Ureter (tissue), 1 donor: Measurements from ENCODE around the gene ELMO1. TPM values are rescaled to one million over a fixed set of nuclear protein-coding genes. Genes with fewer than 3 reads are reported as not detected.

ENCODE experiments used
- DNase-seq: peaks from one replicate; pipeline ENCODE4 v3.0.0-alpha.2; 2020; ENCODE audit warnings: low spot score
- total RNA-seq: library from RNA; stranded (reverse); gene quantifications from one replicate; pipeline ENCODE4 v1.2.4, GENCODE V29; 2023
- donor health status: DM: yes; HTN: yes; CAD: no.

ELMO1 gene
- total RNA-seq, 1 donor from 2014 or later: 51.9 TPM

DNA sequence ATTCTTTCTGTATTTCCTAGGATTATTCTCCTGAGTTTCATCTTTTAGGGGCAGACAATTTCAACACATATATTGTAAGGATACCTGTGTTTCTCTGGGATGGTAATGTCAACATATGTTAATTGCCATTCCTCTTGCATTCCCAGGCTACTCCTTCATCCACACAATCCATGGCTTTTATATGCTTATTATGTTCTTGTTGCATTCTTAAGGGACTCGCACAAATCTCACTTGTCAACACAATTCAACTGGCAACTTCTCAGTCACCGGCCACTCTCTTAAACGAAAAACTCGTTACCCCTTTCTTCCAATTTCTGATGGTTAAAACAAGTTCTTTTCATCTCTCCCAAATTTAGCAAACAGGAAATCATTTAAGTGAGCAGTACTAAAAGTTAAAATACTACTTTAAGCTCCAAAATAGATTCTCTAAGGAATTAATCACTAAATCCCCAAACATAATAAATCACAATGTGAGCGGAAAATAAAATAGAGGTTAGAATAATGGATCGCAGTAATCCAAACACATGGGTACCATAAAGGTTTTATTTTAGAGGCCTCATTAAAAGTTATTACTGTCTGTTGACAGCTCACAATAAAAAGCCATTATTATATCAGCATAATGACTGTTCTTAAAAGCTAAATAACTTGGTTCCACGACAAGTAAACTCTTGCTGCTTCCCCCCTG, 223.2 kb downstream of the ELMO1 start:
- DNase-seq: no peak

DNA sequence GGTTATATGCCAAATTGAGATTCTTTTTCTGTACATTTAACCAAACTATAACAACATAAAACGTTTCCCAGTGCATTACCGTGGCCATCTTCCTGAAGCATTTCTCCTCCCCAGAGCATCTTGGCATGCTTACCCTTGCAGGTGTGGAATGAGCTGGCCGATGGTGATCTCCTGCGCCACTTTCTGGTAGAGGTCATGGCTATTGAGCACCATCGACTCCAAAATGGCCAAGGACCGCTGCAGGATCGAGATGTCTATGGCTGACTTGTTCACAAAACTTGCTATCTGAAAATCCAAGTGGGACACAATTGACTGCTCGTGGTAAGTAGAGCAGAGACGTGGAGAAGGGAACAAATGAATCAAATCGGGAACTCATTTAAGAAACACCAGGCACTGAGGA, 223.9 kb downstream of the ELMO1 start:
- DNase-seq: no peak

DNA sequence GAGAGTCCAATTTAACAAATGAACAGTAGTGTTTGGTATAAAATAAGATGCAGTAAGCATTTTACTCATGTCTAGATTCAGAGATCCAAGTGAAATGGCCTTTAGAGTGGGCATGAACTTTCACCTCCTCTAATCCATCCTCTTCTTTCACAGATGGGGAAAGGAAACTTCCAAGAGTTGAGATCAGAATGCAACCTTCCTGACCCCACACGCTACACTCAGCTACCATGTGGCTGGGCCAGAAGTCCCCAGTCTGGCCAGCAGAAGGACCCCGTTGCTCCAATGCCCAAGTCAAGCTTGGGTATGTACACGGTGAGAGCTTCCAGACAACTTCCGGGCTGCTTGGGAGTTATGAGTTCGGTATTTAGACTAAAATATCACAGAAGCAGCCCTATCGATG, 228.0 kb downstream of the ELMO1 start:
- no peak for DNase-seq

DNA sequence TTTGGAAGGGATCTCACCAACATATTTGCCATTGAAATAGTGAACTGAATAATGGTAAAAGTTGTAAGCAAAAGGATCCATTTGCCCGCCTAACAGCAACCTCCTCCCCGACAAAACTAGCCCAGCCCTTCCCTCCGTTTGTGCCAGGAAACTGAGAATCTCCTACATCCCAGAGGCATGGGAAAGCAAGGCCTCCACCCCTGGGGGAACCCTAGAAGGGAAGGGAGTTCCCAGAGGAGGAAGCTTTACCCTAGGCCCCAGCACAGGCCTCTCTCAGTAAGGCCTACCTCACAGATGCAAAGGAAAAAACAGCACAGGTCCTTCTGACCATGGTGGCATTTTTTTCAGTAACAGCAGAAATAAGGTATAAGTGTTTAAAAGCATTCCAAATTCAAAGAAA, 229.7 kb downstream of the ELMO1 start:
- DNase-seq: no peak

DNA sequence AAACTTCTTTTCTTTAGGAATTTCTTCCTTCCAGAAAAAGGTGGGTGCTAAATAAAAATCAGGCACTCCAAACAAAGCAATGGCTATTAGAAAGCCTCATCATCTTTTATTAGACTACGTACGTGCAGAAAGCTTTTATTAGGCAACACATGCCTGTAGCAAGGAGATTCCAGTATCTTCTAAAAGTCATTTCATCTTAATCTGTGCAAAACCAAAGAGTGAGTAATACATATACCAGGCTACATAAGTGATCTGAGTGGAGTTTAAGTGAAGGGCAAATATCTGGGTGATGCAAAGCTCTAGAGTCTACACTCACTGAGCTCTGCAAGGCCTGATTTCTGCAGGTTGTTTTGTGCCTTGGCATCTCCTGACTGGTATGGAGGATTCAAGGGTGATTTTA, 231.7 kb downstream of the ELMO1 start:
- DNase-seq: no peak

DNA sequence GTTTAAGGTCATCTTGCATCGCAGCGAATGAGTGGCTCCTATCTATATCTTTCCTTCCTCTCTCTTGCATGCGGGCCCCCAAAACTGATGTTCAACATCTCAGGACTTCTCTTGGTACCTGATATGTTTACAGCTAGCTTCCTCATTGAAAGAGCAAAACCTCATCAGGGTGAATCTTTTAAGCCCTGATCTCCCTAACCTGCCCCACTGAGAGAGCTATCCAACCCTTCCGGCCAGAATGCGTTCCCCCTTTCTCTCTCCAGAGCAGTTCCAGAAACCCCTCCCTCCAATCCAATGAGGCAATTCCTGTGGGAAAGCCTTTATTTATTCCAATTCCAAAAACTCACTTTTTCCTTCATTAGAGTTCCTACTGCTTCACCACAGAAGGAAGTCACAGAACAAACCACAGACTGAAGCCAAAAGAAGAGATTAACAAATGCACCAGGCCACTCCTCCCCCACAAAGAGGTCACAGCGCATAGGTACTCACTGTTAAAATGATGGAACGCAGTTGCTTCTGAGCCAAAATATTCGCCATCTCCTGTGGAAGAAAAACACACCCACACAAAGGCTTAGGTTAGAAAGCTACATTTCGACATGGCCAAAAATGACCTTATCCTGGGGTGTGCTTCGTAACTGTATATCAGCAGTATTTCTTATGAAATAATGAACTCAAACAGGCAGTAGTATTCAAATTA, 232.4 kb downstream of the ELMO1 start:
- DNase-seq: no peak

DNA sequence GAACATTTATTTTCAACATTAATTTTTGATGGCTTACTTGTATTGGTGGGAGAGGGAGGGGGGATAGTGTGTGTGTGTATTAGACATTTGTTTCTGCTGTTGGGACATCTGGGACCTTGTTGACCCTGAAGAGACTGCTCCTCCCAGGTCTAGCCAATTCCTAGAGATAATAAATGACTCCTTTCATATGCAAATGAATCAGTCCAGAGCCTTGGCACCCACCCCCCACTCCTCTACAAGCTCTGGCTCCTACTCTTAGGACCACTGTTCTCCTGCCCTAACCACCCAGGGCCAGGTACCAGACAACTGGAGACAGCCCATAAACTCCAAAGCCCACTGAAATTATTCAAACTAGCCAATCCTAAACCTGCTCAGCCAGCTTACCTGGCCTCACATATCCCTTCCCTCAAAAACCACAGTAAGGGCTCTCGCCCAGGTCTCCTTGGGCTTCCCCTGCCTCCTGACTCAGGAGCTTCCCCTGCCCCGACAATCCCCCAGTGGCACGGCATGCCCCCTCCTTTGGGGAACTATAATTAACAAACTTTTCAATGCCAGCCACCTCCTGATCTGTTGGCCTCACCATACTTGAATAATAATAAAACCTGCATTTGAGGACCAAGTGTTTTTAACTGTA, 233.3 kb downstream of the ELMO1 start:
- DNase-seq: no peak

DNA sequence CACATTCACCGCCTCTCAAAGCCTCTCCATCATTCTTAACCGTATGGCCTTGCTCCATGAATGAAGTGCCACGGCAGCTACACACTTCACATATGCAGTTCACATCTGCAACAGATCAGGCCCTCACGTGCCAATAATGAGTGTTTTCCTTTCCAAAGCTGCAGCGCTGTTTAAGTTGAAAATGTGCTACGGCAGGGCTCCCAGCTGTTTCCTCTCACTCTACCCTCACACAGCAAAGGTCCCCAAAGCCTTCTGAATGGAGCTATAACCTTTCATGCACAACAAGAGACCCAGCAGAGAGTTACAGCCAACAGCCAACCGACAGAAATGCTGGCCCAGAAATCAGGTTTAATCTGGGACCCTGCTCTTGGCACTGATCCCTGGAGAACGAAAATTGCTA, 236.1 kb downstream of the ELMO1 start:
- no peak for DNase-seq

DNA sequence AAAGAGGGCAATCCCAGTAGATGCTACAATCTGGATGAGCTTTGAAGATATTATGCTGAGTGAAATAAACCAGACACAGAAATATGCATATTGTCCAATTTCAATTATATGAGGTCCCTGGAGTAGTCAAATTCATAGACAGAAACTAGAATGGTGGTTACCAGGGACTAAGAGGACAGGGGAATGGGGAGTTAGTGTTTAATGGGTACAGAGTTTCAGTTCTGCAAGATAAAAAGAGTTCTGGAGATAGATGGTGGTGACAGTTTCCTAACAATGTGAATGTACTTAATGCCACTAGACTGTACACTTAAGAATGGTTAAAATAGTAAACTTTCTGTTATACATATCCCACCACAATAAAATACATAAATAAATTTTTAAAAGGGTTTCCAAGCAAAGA, 236.6 kb downstream of the ELMO1 start:
- DNase-seq: no peak

DNA sequence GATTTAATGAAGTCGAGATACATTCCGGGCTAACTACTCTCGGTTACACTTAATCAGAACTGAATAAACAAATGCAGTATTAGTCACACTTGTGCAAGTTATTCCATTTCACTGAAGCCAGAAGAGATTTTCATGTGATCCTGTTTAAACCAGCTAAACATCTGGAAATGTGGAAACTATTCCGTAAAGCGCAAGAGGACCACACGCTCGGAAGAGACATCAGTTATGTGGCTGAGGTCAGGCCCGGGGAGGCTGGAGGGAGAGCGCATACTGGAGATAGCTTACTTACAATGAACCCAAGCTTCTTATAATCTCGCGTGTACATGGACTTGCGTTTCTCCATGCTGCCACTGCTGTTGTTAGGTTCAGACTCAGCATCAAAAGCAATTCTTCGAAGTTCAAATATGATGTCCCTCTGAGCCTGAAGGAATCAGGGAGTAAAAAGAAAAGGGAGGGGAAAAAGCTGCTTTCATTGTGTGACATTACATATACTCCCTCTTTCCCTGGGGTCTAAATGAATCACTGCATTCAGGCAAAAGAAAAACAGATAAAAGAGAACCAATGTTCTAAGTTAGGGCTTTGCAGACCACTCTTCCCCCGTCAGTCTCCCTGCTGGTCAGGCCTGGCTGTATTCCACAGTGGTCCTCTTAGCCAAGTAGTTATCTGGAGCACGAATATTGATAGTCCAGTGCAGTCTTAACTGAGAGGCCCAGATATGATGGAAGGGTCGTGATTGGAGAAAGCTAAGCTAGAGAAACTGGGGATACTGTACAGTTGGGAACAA, 237.4 kb downstream of the ELMO1 start:
- DNase-seq: no peak

DNA sequence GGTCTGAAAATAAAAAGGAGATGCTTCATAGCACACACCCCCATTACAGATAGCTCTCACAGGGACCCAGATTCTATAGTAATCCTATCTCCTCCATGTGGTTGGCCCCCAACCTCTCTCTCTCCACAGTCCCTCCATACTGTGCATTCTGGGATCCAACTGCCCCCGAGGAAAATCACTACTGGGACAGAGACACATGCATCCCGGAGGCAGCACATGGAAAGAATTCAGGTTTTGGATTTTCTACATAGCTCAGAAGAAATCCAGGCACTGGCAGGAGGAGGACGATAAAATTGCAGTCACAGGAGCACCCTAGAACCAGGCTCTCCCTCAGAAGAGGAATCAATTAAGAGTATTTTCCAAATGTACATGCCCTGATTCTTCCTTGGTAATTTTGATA, 239.5 kb downstream of the ELMO1 start:
- no peak for DNase-seq

DNA sequence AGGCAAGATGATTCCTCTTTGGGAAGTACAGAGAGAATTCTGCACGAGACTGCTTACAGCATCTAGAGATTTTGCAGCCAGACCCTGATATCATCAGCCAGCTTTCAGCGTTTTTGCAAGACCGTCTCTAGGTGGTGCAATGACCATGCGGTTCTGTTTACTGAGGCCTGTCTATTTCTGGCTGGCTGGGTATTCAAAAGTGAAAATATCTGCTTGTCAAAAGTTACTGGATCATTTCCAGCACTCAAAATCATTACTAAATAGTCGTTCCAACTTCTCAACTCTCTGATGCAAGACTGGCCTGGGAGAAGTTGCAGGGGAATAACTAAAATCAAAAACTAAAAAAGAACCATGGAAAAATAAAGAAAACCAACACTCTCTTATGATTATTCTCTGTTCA, 240.1 kb downstream of the ELMO1 start:
- DNase-seq: peak; percentile 81

DNA sequence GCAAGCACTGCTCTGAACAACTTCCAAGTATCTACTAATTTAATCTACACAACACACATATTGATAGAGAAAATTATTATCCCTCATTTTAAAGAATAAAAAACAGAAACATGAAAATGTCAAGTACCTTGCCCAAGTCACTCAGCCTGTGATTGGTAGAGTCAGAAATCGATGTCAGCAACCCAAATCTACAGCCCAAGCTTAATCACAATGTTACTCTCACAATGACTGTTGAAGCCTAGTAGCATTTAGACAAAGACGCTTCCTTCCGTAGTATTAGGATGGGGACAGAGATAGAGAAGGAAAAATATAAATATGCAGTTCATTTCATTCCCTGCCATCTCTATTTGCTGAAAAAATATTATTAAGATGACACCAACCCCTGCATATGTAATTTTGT, 242.5 kb downstream of the ELMO1 start:
- no peak for DNase-seq

DNA sequence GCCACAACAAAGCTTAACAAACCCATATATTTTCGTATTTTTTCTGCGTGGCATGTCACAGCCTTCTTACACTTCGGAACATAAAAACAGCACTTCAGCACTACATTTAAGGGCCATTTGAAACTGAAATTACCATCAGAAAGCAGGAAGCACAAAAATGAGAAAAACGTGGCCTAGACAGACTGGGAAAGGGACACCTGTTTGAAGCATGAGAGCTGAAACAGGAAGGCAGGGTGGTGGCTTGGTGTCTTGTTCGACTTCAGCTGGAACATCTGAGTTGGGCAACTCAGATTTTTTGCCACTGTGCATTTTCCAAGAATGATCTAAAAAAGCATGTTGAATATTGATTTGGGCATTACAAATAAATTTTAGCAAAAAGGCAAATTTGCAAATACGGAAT, 243.2 kb downstream of the ELMO1 start:
- no peak for DNase-seq

DNA sequence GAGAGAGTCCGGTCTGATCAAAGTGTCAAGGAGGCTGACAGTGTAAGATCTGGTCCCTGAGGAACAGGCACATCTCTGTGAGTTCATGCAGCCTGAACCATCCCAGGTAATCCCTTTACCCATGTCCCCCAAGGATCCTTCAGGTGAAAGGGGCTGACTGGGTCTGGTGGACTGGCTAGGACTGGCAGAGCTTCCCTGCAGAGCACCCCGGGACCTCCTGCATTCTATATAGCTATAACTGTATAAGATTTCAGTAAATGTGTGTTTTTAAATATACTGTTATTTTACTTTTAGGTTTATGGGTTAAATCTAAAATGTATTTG, 246.8 kb downstream of the ELMO1 start:
- DNase-seq: no peak

DNA sequence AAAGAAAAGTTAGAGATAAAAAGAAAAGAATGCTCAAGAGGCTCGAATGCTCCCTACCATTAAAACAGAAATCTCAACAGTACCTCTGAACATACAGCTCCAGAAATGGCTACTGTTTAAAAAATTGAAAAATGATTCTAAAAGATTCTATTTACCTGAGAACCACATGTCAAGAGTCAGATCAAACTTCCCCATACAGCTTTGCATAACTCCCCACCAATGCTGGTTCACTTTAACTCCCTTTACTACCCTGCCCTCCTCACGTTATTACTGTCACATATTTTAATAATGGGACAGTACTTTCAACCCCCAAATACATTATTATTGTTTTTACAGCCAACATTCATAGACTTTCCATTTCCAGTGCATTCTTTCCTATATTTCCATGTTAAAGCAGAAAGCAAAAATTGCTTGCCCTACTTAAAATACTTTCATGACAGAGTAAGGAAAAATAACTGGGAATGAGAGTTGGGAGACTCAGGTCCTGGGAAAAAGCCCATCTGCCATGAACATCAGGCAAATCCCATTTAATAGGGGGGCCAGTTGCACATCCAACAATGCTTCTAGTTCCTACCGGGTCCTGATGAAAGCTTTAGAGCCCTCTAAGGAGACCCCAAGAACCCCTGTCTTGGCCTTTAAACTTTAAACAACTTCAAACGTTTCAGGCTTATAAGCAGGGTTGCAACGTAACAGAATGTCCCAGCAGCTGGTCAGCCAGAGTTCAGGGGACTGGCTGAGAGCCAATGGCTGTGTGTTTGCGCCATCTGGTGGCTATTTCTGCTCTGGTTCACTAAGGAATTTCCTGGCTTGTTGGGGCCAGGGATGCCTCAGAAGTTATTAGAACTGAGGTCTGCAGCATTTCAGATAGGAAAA, 247.4 kb downstream of the ELMO1 start:
- DNase-seq: peak; percentile 90

DNA sequence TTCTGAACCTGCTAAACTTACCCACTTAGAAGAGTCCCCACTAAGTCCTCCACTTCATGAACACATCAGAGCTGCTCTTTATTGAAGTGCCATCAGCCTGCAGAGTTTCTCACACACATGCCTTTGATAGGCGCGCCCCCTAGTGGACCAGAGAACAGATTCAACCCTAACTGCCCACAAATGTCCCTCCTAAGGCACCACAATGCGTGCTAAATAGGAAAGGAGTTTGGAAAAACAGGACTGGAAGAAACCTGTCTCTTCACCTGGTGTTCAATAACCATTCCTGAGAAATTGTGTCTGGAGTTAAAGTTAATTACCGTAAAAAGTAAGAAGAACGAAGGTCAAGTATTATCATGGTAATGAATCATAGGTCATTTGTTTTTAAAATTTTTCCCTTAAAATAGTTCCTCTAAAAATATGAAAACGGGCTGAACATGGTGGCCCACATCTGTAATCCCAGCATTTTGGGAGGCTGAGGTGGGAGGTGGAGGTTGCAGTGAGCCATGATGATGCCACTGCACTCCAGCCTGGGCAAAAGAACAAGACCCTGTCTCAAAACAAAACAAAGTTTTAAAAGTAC, 249.7 kb downstream of the ELMO1 start:
- peak; percentile 79 for DNase-seq

DNA sequence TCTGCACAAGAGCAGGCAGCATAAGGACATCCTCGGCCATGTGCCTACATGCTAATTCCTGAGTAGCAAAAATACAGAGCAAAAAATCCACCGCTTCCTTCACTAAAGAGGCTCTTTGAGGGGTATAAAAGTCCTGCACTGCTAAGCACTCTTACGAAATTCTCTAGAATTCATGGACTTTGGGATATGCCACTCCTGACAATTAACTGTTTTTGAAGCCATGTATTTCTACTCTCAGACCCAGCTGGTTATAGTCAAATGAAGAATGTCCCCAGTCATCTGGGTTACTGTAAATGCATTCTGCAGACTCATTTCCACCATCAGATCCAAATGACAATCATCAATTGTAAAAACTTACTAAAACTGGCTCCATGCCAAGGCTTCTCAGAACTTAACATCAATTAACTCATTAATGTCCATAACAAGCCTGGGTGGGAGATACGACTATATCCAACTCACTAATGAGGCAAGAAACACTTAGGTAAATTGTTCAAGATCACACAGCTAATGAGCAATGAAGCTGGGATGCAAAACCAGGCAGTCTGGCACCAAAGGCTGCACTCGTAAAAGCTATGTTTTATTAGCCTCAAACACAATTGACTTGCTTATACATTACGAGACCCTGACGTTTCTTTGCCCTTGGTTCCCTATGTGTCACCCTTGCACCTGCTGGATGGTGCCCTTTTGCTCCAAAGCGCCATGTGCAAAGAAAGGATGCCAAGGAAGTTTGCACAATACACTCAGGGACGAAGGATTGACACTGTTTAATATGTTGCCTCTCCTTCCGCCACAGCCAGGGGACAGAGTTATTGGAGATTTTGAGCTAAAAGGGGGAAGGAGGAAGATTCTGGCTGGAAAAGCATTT, 250.4 kb downstream of the ELMO1 start:
- no peak for DNase-seq

DNA sequence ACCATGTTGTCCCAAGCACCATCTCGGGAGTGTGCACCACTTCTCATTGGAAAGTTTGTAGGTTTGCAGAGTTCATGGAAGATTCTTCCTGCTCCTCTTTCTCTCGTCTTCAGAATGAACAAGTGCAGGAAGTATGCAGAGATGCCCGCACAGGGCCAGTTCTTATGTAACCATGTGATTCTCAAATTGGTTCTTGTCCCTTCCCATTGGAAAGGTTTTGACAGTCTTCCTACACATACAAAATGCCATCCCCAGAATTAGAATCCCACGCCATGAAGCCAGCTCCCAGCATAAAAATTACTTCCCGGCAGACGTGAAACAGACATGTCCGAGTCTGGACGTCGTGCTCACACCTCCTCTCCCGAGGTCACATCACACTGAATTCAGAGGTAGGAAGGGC, 251.6 kb downstream of the ELMO1 start:
- DNase-seq: no peak

DNA sequence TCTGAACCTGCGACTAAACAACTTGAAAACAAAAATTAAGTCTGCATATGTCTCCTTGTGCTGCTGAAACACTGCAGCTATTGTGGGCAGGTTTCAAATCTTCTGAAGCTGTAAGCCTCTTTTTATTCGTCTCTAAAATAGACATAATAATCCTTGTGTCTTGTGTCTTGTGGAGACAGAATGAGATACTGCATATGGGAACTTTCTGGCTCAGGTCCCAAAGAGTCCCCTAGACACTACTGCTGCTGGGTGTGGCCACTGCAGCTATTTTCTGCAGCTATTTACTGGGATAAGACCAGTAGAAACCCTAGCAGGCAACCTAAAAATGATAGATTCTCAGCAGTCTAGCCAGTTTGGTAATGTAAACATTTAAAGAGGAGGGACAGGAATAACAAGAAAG, 252.0 kb downstream of the ELMO1 start:
- DNase-seq: no peak
